ENCODE measurements around the gene RTL5. TPM values are rescaled to one million over a fixed set of nuclear protein-coding genes. Genes with fewer than 3 reads are reported as not detected.

RTL5 gene
- total RNA-seq, 1 donor from 2014 or later = 23.0 TPM

DNA sequence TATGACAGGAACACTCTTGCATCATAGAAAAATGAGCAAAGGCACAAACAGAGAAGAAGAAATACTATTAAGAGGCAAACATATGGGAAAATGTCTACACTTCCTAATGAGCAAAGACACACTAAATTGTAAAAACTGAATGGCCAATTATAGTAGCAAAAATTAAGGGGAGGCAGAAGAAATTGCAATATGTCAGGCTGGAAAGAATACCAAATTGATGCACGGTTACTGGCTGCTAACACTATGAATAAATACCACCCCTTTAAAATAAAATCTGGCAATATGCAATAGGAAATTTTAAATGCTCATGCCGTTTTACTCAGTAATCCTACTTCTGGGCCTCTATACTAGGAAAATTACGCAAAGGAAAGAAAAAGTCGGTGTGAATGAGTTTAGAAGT lies 33.8 kb upstream of the RTL5 start:
- no peaks in the 10 kb centered on the region for H3K4me1 Mint-ChIP-seq
- H3K27me3 Mint-ChIP-seq (ENCODE audit: low read depth) = no peaks in the 10 kb centered on the region
- no peak overlapping the region for H3K27ac Mint-ChIP-seq (ENCODE audit: unreplicated experiment)
- H3K36me3 Mint-ChIP-seq (ENCODE audit: low read depth) = no peaks in the 10 kb centered on the region
- H3K9me3 Mint-ChIP-seq = peaks cover 5% of the 10 kb centered on the region
- DNase-seq (ENCODE audit: low read depth, low spot score) = no peak
- no peak overlapping the region for H3K4me3 Mint-ChIP-seq
- TF ChIP-seq CTCF (conservative IDR thresholded peaks at IDR 0.05) = no peak

- DNase-seq (ENCODE audit: low read depth, low spot score) = no peak
- H3K27ac Mint-ChIP-seq (ENCODE audit: unreplicated experiment) = no peak overlapping the region
- peaks cover 15% of the 10 kb centered on the region for H3K36me3 Mint-ChIP-seq (ENCODE audit: low read depth)
- no peaks in the 10 kb centered on the region for H3K27me3 Mint-ChIP-seq (ENCODE audit: low read depth)
- no peak overlapping the region for H3K4me3 Mint-ChIP-seq
- no peak for TF ChIP-seq CTCF (conservative IDR thresholded peaks at IDR 0.05)
- H3K9me3 Mint-ChIP-seq = peaks cover 29% of the 10 kb centered on the region
- H3K4me1 Mint-ChIP-seq = no peaks in the 10 kb centered on the region
Measured at GRCh38 chrX:72159769-72160168, 28.1 kb upstream of the RTL5 start.

DNA sequence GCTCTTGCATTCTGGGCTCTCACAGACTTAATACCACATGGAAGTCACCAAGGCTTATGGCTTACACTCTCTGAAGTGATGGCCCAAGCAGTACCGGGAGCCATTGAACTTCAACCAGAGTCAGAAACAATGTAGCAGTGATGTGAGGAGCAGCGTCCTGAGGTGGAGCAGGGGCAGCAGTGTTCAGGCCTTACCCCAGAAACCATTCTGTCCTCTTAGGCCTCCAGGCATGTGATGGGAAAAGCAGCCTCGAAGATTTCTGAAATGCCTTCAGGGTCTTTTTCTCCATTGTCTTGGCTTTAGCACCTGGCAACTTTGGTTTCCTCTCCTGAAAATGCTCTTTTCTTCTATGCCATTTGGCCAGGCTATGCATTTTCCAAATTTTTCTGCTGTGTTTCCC lies 27.1 kb upstream of the RTL5 start:
- H3K27me3 Mint-ChIP-seq (ENCODE audit: low read depth) = no peaks in the 10 kb centered on the region
- peaks cover 29% of the 10 kb centered on the region for H3K9me3 Mint-ChIP-seq
- no peak for DNase-seq (ENCODE audit: low read depth, low spot score)
- H3K4me1 Mint-ChIP-seq = no peaks in the 10 kb centered on the region
- no peak overlapping the region for H3K27ac Mint-ChIP-seq (ENCODE audit: unreplicated experiment)
- peaks cover 15% of the 10 kb centered on the region for H3K36me3 Mint-ChIP-seq (ENCODE audit: low read depth)
- H3K4me3 Mint-ChIP-seq = no peak overlapping the region
- no peak for TF ChIP-seq CTCF (conservative IDR thresholded peaks at IDR 0.05)

DNA sequence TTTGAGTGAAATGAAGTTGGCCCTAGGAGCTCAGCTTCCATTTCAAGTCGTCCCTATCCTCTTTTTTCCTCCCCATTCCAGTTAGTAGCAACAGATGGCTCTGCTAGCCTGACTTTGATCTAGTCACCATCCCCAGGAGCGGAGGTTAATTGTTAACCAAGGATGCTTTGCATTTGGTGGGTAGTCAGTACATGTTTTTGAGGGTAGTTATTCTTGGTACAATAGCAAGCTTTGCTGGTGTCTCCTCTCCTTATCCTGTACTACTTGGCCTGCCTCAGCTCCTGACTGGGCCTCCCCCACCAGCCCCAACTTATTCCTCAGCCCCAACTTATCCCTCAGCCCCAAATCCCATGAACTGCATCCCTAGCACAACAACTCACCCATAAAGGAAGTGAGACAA lies 14.8 kb upstream of the RTL5 start:
- peak overlapping the region; percentile 27 for H3K27ac Mint-ChIP-seq (ENCODE audit: unreplicated experiment)

DNA sequence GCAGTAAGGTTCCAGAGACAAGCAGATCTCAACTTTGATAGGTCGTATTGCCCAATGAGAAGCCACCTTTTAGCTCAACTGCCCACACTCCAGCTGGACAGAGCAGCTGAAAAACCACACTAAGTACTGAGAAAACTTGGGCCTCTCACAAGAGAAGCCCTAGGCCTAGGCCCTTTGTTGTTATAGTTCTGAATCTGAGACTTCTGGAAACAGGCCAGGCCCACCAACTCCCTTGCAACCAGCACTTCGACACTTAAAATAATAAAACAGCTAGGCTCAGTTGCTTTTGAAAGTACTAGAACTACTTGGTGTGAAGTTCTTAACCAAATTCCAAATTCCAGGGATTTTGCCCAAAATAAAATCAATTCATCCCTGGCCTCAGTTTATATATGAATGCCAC lies 13.5 kb upstream of the RTL5 start:
- peaks cover 13% of the 10 kb centered on the region for H3K36me3 Mint-ChIP-seq (ENCODE audit: low read depth)
- no peak for DNase-seq (ENCODE audit: low read depth, low spot score)
- peaks cover 5% of the 10 kb centered on the region for H3K9me3 Mint-ChIP-seq
- no peaks in the 10 kb centered on the region for H3K27me3 Mint-ChIP-seq (ENCODE audit: low read depth)
- no peak for TF ChIP-seq CTCF (conservative IDR thresholded peaks at IDR 0.05)
- peak overlapping the region; percentile 80 for H3K27ac Mint-ChIP-seq (ENCODE audit: unreplicated experiment)
- no peak overlapping the region for H3K4me3 Mint-ChIP-seq
- peaks cover 37% of the 10 kb centered on the region for H3K4me1 Mint-ChIP-seq

More for the DNA sequence above, 14.8 kb upstream of the RTL5 start:
- Mint-ChIP-seq H3K4me3 (no peak overlapping the region), H3K9me3 (peaks cover 2% of the 10 kb centered on the region), H3K4me1 (peaks cover 32% of the 10 kb centered on the region), H3K27me3 (ENCODE audit: low read depth) (no peaks in the 10 kb centered on the region), H3K36me3 (ENCODE audit: low read depth) (peaks cover 7% of the 10 kb centered on the region)
- TF ChIP-seq CTCF (conservative IDR thresholded peaks at IDR 0.05) = no peak
- DNase-seq (ENCODE audit: low read depth, low spot score) = no peak

DNA sequence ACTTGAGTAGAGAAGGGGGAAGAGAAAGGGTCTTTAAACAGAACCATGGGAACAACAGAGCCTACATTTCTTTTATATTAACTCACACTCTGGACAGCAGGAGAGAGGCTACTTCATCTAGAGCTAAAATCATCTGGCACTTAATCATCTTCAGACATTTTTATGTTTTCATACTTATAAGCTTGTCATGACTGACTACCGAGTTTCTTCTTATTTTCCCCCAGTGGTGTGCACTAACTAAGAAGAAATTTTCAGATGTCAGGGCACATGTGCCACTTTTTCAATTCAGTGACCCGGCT lies 11.8 kb upstream of the RTL5 start:
- TF ChIP-seq CTCF (conservative IDR thresholded peaks at IDR 0.05) = no peak
- peaks cover 5% of the 10 kb centered on the region for H3K9me3 Mint-ChIP-seq
- no peaks in the 10 kb centered on the region for H3K27me3 Mint-ChIP-seq (ENCODE audit: low read depth)
- no peak overlapping the region for H3K4me3 Mint-ChIP-seq
- peaks cover 37% of the 10 kb centered on the region for H3K4me1 Mint-ChIP-seq
- no peak for DNase-seq (ENCODE audit: low read depth, low spot score)
- peak overlapping the region; percentile 98 for H3K27ac Mint-ChIP-seq (ENCODE audit: unreplicated experiment)
- H3K36me3 Mint-ChIP-seq (ENCODE audit: low read depth) = peaks cover 22% of the 10 kb centered on the region
